ENCODE data around the gene FTH1.

FTH1 gene

GRCh38 chr11:61923166-61924063 lies 44.0 kb downstream of the FTH1 start:
- H3K36me3 ChIP-seq (ENCODE audit: insufficient read depth, insufficient read length, low read length), result no peaks in the 10 kb centered on the region
- no peaks in the 10 kb centered on the region for H3K9me3 ChIP-seq (ENCODE audit: insufficient read depth, low read length)
- H3K9ac ChIP-seq (ENCODE audit: insufficient read length, low read depth), result peak overlapping the region; percentile 66
- TF ChIP-seq SUZ12 (IDR thresholded peaks at IDR 0.05; ENCODE audit: extremely low read depth, insufficient read depth, insufficient read length) (no peak), ZNF274 (IDR thresholded peaks at IDR 0.05; ENCODE audit: low read depth, low read length) (no peak)
- H3K4me1 ChIP-seq (ENCODE audit: insufficient read depth, insufficient read length), result peaks cover 23% of the 10 kb centered on the region
- no peak overlapping the region for H3K4me3 ChIP-seq (ENCODE audit: insufficient read length, low read depth)
- H3K27me3 ChIP-seq (ENCODE audit: insufficient read depth, insufficient read length), result peaks cover 13% of the 10 kb centered on the region
- peak; percentile 25 for DNase-seq (ENCODE audit: low read depth, low spot score)

DNA sequence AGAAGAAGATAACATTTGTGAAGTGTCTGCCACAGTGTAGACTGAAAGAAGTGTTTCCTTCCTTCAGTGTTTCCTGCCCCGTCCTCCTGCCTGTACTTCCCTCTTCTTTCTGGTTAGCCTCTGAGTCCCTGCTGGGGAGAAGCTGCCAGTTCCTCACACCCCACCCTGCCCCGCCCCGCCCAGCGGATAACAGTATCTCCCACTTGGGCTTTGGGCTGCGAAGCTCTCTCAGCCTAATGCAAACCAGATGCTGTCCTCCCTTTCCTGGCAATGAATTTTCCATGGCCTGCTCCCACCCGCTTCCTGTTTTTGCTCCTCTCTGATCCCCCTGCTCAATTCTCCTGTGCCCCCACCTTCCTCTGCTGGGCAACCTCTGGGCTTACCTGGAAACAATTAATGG lies 44.9 kb downstream of the FTH1 start:
- H3K4me3 ChIP-seq (ENCODE audit: insufficient read length, low read depth), result no peak overlapping the region
- H3K36me3 ChIP-seq (ENCODE audit: insufficient read depth, insufficient read length, low read length), result no peaks in the 10 kb centered on the region
- H3K9me3 ChIP-seq (ENCODE audit: insufficient read depth, low read length), result no peaks in the 10 kb centered on the region
- peaks cover 23% of the 10 kb centered on the region for H3K4me1 ChIP-seq (ENCODE audit: insufficient read depth, insufficient read length)
- TF ChIP-seq YY1 (IDR thresholded peaks at IDR 0.05; ENCODE audit: insufficient read depth, insufficient read length) (no peak), ZNF274 (IDR thresholded peaks at IDR 0.05; ENCODE audit: low read depth, low read length) (no peak), SUZ12 (IDR thresholded peaks at IDR 0.05; ENCODE audit: extremely low read depth, insufficient read depth, insufficient read length) (no peak)
- DNase-seq (ENCODE audit: low read depth, low spot score), result no peak
- peaks cover 22% of the 10 kb centered on the region for H3K27me3 ChIP-seq (ENCODE audit: insufficient read depth, insufficient read length)
- no peak overlapping the region for H3K9ac ChIP-seq (ENCODE audit: insufficient read length, low read depth)

DNA sequence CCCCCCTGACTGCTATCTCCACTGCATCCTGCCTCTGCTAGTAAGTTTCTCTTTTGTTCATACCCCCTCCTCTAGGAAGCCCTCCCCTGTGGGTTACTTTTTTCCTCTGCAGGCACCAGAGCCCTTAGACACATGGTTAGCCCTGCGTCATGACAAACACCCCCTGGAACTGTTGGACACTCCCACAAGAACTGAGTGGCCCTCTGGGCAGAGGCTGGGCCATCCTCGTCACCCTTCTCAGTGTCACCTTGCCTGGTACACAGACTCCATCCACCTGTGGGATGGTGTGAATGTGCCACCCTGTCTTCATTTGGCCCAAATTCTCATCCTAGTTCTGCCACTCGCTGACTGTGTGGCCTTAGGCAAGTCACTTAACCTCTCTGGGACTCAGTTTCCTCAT lies 46.0 kb downstream of the FTH1 start:
- Histone ChIP-seq H3K4me3 (ENCODE audit: insufficient read length, low read depth) (no peak overlapping the region), H3K9ac (ENCODE audit: insufficient read length, low read depth) (no peak overlapping the region)

GRCh38 chr11:61919705-61920631 lies 47.5 kb downstream of the FTH1 start:
- TF ChIP-seq ZNF274 (IDR thresholded peaks at IDR 0.05; ENCODE audit: low read depth, low read length), result no peak
- TF ChIP-seq SUZ12 (IDR thresholded peaks at IDR 0.05; ENCODE audit: extremely low read depth, insufficient read depth, insufficient read length), result no peak
- TF ChIP-seq YY1 (IDR thresholded peaks at IDR 0.05; ENCODE audit: insufficient read depth, insufficient read length), result no peak
- Histone ChIP-seq H3K9me3 (ENCODE audit: insufficient read depth, low read length) (no peaks in the 10 kb centered on the region), H3K9ac (ENCODE audit: insufficient read length, low read depth) (no peak overlapping the region), H3K4me1 (ENCODE audit: insufficient read depth, insufficient read length) (peaks cover 23% of the 10 kb centered on the region), H3K27me3 (ENCODE audit: insufficient read depth, insufficient read length) (peaks cover 23% of the 10 kb centered on the region), H3K4me3 (ENCODE audit: insufficient read length, low read depth) (no peak overlapping the region), H3K36me3 (ENCODE audit: insufficient read depth, insufficient read length, low read length) (no peaks in the 10 kb centered on the region)
- DNase-seq (ENCODE audit: low read depth, low spot score), result no peak

More for the DNA sequence above, 46.0 kb downstream of the FTH1 start:
- peaks cover 23% of the 10 kb centered on the region for H3K27me3 ChIP-seq (ENCODE audit: insufficient read depth, insufficient read length)
- no peak for TF ChIP-seq SUZ12 (IDR thresholded peaks at IDR 0.05; ENCODE audit: extremely low read depth, insufficient read depth, insufficient read length)
- TF ChIP-seq YY1 (IDR thresholded peaks at IDR 0.05; ENCODE audit: insufficient read depth, insufficient read length), result no peak
- no peak for TF ChIP-seq ZNF274 (IDR thresholded peaks at IDR 0.05; ENCODE audit: low read depth, low read length)
- H3K4me1 ChIP-seq (ENCODE audit: insufficient read depth, insufficient read length), result peaks cover 23% of the 10 kb centered on the region
- H3K9me3 ChIP-seq (ENCODE audit: insufficient read depth, low read length), result no peaks in the 10 kb centered on the region
- H3K36me3 ChIP-seq (ENCODE audit: insufficient read depth, insufficient read length, low read length), result no peaks in the 10 kb centered on the region
- DNase-seq (ENCODE audit: low read depth, low spot score), result no peak

DNA sequence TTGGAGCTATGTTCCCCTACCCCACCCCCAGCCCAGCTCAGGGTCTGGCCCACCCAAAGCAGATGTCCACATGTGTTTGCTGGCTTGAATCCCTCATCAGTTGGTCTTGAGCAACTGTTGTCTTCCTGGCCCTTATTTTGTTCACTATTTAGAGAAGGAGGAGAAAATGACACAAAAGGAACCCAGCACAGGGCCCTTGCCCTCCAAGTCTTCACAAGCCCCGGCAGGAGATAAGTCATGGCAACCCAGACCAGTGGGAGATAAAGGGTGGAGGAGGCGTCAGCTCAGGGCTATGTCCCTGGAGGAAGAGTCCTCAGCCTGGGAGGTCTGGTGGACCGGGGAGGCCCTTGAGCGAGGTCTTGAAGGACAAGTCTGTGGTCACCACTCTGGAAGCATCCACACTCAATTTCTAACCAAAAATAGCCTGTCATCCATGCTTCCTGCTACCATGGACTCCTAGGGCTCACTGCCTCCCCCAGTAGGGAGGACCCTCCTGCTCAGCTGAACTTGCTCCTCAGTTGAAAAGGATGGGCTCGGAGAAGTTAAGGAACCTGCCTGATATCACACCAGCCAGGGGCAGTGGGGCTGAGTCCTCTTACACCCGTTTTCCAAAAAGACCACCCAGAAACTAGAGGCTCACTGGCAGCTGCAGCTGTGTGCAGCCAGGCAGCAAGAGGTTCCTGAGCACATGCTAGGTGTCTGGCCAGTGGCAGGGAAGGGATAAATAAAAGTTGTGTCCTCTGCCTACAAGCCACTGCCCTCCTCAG lies 48.3 kb downstream of the FTH1 start:
- Histone ChIP-seq H3K27me3 (ENCODE audit: insufficient read depth, insufficient read length) (peaks cover 23% of the 10 kb centered on the region), H3K9ac (ENCODE audit: insufficient read length, low read depth) (no peak overlapping the region), H3K4me1 (ENCODE audit: insufficient read depth, insufficient read length) (peaks cover 21% of the 10 kb centered on the region)

GRCh38 chr11:61918251-61918937 lies 49.0 kb downstream of the FTH1 start:
- DNase-seq (ENCODE audit: low read depth, low spot score), result no peak
- no peak overlapping the region for H3K4me3 ChIP-seq (ENCODE audit: insufficient read length, low read depth)
- peak overlapping the region; percentile 70 for H3K9ac ChIP-seq (ENCODE audit: insufficient read length, low read depth)
- TF ChIP-seq ZNF274 (IDR thresholded peaks at IDR 0.05; ENCODE audit: low read depth, low read length) (no peak), SUZ12 (IDR thresholded peaks at IDR 0.05; ENCODE audit: extremely low read depth, insufficient read depth, insufficient read length) (no peak), YY1 (IDR thresholded peaks at IDR 0.05; ENCODE audit: insufficient read depth, insufficient read length) (no peak)
- peaks cover 16% of the 10 kb centered on the region for H3K4me1 ChIP-seq (ENCODE audit: insufficient read depth, insufficient read length)
- no peaks in the 10 kb centered on the region for H3K36me3 ChIP-seq (ENCODE audit: insufficient read depth, insufficient read length, low read length)
- H3K27me3 ChIP-seq (ENCODE audit: insufficient read depth, insufficient read length), result peaks cover 23% of the 10 kb centered on the region
- H3K9me3 ChIP-seq (ENCODE audit: insufficient read depth, low read length), result no peaks in the 10 kb centered on the region

More for the DNA sequence above, 48.3 kb downstream of the FTH1 start:
- DNase-seq (ENCODE audit: low read depth, low spot score), result no peak
- Histone ChIP-seq H3K9me3 (ENCODE audit: insufficient read depth, low read length) (no peaks in the 10 kb centered on the region), H3K4me3 (ENCODE audit: insufficient read length, low read depth) (no peak overlapping the region), H3K36me3 (ENCODE audit: insufficient read depth, insufficient read length, low read length) (no peaks in the 10 kb centered on the region)
- TF ChIP-seq YY1 (IDR thresholded peaks at IDR 0.05; ENCODE audit: insufficient read depth, insufficient read length) (no peak), ZNF274 (IDR thresholded peaks at IDR 0.05; ENCODE audit: low read depth, low read length) (no peak), SUZ12 (IDR thresholded peaks at IDR 0.05; ENCODE audit: extremely low read depth, insufficient read depth, insufficient read length) (no peak)
